HG03280 (cell line): Measurements from ENCODE around the gene BYSL.

Experiments used
- ATAC-seq: cut with Tn5 transposase; IDR thresholded peaks from one replicate; pipeline ENCODE4 v1.9.1; 2021; ENCODE audit warnings: mild to moderate bottlenecking, moderate library complexity; ENCODE audit not compliant: unreplicated experiment

BYSL gene

GRCh38 chr6:41974281-41974825 is 53.1 kb downstream of the BYSL start:
- ATAC-seq = no peak

DNA sequence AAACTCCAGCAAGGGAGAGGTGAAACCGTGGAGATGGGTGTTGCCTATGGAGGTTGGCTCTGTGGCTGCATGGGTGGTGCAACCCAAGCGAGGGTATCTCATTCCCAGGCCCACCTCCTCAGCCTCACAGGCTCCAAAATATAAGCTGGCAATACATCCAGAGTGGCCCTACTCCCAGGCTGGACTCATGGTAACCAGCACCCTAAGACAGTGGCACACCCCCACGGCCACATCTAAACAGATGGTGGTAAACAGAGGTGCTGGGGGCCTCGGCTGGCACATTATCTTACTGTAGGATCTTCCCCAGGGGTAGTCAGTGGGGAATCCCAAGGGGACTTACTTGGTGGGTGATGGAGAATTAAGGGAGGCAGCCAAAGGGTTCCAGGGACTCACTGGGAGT is 54.0 kb downstream of the BYSL start:
- no peak for ATAC-seq

GRCh38 chr6:41976794-41977484 is 55.6 kb downstream of the BYSL start:
- ATAC-seq = no peak
